ENCODE results near the gene RBM5. TPM values are rescaled to one million over a fixed set of nuclear protein-coding genes. Genes with fewer than 3 reads are reported as not detected.
A peak's percentile ranks its signal among the peaks of the same experiment; 100 is the strongest.

The RBM5 gene
- total RNA-seq, 4 donors from 2014 or later: 78.0 to 161 (median 95.8) TPM

DNA sequence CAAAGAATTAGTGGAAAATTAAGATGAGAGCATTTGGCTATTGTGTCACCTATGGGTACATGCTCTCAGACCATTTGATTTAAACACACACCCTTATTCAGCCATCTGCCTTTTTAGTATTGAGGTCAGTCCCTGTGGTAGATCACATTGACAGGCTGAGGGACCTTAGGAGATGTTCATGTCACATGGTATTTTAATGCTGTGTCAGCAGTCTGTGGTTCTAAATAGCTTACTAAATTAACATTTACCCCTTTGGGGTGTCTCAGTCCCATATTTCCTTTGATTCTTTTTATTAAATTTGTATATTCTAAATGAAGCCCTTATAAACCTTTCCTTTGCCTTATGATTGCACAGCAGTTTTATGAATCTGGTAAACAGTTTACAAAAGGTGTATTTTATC is 2.3 kb downstream of the RBM5 start:
- Histone ChIP-seq H3K4me1 (peaks cover 23 to 36% (median 30%) of the 10 kb centered on the region in 4 donors), H3K36me3 (peaks cover 46 to 57% (median 54%) of the 10 kb centered on the region in 4 donors), H3K9me3 (no peaks in the 10 kb centered on the region), H3K27me3 (no peaks in the 10 kb centered on the region), H3K27ac (replicated peaks in 1 of 4) (no peak overlapping the region), H3K4me3 (peak overlapping the region in 3 of 4 donors; percentile 83 to 96 (median 96))
- DNase-seq (ENCODE audit: extremely low spot score): no peak
- no peak for TF ChIP-seq POLR2AphosphoS5 (IDR thresholded peaks at IDR 0.05)
- no peak for TF ChIP-seq EP300 (IDR thresholded peaks at IDR 0.05)
- TF ChIP-seq, protein P1, sequence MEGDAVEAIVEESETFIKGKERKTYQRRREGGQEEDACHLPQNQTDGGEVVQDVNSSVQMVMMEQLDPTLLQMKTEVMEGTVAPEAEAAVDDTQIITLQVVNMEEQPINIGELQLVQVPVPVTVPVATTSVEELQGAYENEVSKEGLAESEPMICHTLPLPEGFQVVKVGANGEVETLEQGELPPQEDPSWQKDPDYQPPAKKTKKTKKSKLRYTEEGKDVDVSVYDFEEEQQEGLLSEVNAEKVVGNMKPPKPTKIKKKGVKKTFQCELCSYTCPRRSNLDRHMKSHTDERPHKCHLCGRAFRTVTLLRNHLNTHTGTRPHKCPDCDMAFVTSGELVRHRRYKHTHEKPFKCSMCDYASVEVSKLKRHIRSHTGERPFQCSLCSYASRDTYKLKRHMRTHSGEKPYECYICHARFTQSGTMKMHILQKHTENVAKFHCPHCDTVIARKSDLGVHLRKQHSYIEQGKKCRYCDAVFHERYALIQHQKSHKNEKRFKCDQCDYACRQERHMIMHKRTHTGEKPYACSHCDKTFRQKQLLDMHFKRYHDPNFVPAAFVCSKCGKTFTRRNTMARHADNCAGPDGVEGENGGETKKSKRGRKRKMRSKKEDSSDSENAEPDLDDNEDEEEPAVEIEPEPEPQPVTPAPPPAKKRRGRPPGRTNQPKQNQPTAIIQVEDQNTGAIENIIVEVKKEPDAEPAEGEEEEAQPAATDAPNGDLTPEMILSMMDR (IDR thresholded peaks at IDR 0.05): no peak
- intact Hi-C loops (cut with DNase I): no loop called here

DNA sequence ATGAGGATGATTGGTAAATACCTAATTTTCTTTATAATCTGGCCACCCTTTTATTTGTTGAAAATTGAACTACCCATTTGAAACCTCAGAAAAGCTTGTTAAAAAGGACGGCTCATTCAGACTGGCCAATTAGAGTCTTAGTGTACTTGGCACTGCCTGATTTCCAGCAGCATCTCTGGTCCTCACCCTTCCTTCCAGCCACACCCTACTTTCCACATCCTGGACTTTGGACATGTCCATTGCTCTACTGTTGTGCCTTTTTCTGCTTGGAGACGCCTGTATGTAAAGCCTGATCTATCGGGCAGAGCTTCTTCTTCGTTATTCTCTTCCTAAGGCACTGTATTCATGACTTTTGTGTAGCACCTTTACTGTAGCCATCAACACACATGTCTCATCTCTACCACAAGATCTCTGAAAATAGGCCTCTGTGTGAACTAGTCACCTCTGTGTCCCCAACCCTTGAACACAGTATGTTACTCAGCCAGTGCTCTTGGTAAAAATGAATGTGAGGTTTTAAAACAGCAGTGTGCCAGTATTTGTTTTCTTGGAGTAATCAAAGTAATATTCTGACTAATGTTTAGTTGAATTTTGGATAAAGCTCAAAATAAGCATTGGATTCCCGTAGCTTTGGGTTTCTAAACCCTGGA is 6.8 kb downstream of the RBM5 start:
- no peak for DNase-seq (ENCODE audit: extremely low spot score)
- Histone ChIP-seq H3K27me3 (no peaks in the 10 kb centered on the region), H3K4me1 (peaks cover 17 to 22% (median 19%) of the 10 kb centered on the region in 4 donors), H3K9me3 (no peaks in the 10 kb centered on the region), H3K27ac (replicated peaks in 1 of 4) (no peak overlapping the region), H3K4me3 (no peak overlapping the region), H3K36me3 (peaks cover 90 to 100% (median 97%) of the 10 kb centered on the region in 4 donors)
- intact Hi-C loops (cut with DNase I): no loop called here
- WGBS: 84% methylated on average over 5 of the region's 5 CpGs
- TF ChIP-seq POLR2AphosphoS5 (IDR thresholded peaks at IDR 0.05): no peak
- TF ChIP-seq POLR2A (IDR thresholded peaks at IDR 0.05; ENCODE audit: low read depth): no peak
- no peak for TF ChIP-seq EP300 (IDR thresholded peaks at IDR 0.05)
- TF ChIP-seq, protein P1 (IDR thresholded peaks at IDR 0.05): no peak

DNA sequence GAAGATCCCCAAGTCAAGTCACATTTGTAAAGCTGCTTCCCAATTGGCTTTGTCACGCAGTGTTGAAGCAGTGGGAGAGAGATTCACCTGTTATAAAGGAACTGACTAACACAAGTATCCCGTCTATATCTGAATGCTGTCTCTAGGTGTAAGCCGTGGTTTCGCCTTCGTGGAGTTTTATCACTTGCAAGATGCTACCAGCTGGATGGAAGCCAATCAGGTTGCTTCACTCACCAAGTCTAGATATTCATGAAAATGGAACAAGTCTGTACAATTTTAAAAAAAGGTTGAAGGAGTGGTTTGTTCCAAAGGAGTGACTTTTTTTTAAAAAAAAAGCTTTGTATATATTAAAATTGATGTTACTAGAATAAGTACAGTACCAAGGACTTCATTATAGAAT is 11.7 kb downstream of the RBM5 start:
- H3K4me3 ChIP-seq: no peak overlapping the region
- 92% methylated on average over 5 of the region's 5 CpGs for WGBS
- intact Hi-C loops (cut with DNase I): no loop called here
- H3K9me3 ChIP-seq: no peaks in the 10 kb centered on the region
- no peaks in the 10 kb centered on the region for H3K27me3 ChIP-seq
- DNase-seq (ENCODE audit: extremely low spot score): no peak
- H3K27ac ChIP-seq (replicated peaks in 1 of 4): no peak overlapping the region
- no peaks in the 10 kb centered on the region for H3K4me1 ChIP-seq
- no peak for TF ChIP-seq POLR2A (IDR thresholded peaks at IDR 0.05; ENCODE audit: low read depth)
- no peak for TF ChIP-seq POLR2AphosphoS5 (IDR thresholded peaks at IDR 0.05)
- peaks cover 98 to 100% (median 99%) of the 10 kb centered on the region in 4 donors for H3K36me3 ChIP-seq

DNA sequence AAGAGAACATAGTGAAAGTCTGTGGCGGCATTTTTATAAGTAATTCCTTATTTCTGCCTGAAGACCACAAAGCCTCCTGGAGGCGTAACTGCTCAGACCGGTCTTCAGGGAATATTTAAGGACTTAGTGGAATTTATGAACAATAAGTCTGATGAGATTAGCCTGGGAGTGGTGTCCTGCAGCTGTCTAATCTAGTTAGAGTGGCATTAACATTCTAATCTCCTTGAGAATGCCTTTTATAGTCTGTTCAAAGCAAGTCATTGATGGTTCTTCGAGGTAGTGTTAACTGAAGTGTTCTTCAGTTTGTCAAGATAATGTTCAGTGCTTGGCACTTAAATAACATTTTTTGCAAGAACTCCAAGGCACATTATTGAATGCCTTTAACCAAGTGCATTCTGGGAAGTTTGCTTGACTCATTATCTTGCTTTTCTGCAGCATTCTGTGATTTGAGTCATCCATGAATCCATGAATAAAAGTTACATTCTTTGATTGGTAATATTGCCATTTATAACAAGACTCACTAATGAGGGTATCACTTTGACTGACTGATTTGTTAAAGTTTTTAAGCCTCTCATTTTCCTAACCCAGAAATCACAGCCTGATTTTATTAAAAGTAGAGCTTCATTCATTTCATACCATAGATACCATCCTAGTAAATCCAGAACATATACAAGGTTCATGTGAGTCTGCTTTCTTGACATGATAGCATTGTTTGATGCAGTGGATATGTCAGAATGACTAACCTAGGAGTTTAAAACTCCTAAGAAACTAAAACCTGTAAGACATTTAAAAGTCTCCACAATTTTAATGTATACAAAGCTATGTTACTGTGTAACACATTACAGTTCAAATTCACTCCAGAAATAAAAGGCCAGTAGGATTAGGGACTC is 12.5 kb downstream of the RBM5 start:
- H3K4me3 ChIP-seq: no peak overlapping the region
- H3K36me3 ChIP-seq: peaks cover 98 to 100% (median 99%) of the 10 kb centered on the region in 4 donors
- no peaks in the 10 kb centered on the region for H3K9me3 ChIP-seq
- no peak for DNase-seq (ENCODE audit: extremely low spot score)
- TF ChIP-seq POLR2AphosphoS5 (IDR thresholded peaks at IDR 0.05): no peak
- TF ChIP-seq POLR2A (IDR thresholded peaks at IDR 0.05; ENCODE audit: low read depth): no peak
- no peak for TF ChIP-seq EP300 (IDR thresholded peaks at IDR 0.05)
- TF ChIP-seq, protein P1 (IDR thresholded peaks at IDR 0.05): no peak
- H3K27me3 ChIP-seq: no peaks in the 10 kb centered on the region
- WGBS: 85% methylated on average over 4 of the region's 4 CpGs
- H3K4me1 ChIP-seq: no peaks in the 10 kb centered on the region
- intact Hi-C loops (cut with DNase I): no loop called here
- no peak overlapping the region for H3K27ac ChIP-seq (replicated peaks in 1 of 4)

DNA sequence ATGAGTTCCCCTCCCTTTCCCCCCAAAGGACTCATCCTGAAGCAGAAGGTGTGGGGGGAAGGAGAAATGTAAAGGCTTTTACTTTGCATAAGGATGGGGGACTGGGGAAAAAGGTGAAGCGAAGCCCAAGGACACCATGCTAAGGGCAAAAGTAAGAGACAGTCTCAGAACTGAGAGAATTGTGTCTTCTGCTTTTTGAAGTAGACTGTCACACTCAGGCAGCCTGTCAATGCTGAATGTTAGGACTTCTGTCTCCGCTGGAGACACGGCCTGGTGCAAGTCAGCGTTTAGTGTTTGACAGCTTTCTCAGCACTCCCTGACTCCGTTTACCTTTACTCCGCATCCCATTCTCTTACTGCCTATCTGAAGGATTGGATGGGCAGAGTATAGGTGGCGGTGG is 13.8 kb downstream of the RBM5 start:
- Histone ChIP-seq H3K27ac (replicated peaks in 1 of 4) (no peak overlapping the region), H3K36me3 (peaks cover 99 to 100% (median 100%) of the 10 kb centered on the region in 4 donors), H3K4me1 (no peaks in the 10 kb centered on the region), H3K4me3 (no peak overlapping the region), H3K9me3 (no peaks in the 10 kb centered on the region), H3K27me3 (no peaks in the 10 kb centered on the region)
- WGBS: 91% methylated on average over 7 of the region's 7 CpGs
- TF ChIP-seq EP300 (IDR thresholded peaks at IDR 0.05): no peak
- no peak for TF ChIP-seq POLR2A (IDR thresholded peaks at IDR 0.05; ENCODE audit: low read depth)
- peak in 1 of 2 donors; percentile 16 for TF ChIP-seq POLR2AphosphoS5 (IDR thresholded peaks at IDR 0.05)
- TF ChIP-seq, protein P1 (IDR thresholded peaks at IDR 0.05): no peak
- intact Hi-C loops (cut with DNase I): no loop called here
- no peak for DNase-seq (ENCODE audit: extremely low spot score)

All from esophagus muscularis mucosa (tissue), 4 donors.